ENCODE results near the gene PID1. TPM values are rescaled to one million over a fixed set of nuclear protein-coding genes. Genes with fewer than 3 reads are reported as not detected.

The PID1 gene
- total and polyA plus RNA-seq, 3 donors from 2014 or later = 8.1 to 15.5 (median 14.8) TPM

DNA sequence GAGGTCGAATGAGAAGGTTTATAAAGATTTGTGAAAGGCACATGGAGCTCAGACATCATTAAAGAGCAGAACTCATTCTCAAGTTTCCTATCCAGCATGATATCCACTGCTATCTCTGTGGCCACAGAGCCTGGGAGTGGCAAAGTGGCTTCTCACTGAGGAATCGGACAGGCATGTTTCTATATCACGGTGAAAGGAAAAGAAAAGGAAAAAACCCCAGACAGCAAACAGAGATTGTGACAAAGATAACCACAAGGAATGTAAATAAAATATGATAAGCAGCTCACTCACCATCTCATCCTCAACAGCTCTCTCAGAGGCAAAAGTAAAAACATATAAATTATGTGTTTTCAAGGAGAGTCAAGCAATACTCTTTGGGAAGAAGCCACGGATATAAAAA, 2.5 kb downstream of the PID1 start:
- no peak for DNase-seq
- Histone ChIP-seq H3K27me3 (no peaks in the 10 kb centered on the region), H3K4me3 (no peak overlapping the region), H3K9me3 (no peaks in the 10 kb centered on the region), H3K27ac (peak overlapping the region in 1 of 2 donors; percentile 30), H3K4me1 (no peaks in the 10 kb centered on the region), H3K36me3 (ENCODE audit: low read depth, missing control alignments) (no peaks in the 10 kb centered on the region)
- intact Hi-C loops (cut with DNase I; ENCODE audit: low total_unique reads) = loop anchor here (10.0 kb wide), 1 partner anchor 564 kb away; no protein-coding TSS in a partner anchor
- TF ChIP-seq, protein P1, sequence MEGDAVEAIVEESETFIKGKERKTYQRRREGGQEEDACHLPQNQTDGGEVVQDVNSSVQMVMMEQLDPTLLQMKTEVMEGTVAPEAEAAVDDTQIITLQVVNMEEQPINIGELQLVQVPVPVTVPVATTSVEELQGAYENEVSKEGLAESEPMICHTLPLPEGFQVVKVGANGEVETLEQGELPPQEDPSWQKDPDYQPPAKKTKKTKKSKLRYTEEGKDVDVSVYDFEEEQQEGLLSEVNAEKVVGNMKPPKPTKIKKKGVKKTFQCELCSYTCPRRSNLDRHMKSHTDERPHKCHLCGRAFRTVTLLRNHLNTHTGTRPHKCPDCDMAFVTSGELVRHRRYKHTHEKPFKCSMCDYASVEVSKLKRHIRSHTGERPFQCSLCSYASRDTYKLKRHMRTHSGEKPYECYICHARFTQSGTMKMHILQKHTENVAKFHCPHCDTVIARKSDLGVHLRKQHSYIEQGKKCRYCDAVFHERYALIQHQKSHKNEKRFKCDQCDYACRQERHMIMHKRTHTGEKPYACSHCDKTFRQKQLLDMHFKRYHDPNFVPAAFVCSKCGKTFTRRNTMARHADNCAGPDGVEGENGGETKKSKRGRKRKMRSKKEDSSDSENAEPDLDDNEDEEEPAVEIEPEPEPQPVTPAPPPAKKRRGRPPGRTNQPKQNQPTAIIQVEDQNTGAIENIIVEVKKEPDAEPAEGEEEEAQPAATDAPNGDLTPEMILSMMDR (IDR thresholded peaks at IDR 0.05) = no peak
- no peak for TF ChIP-seq POLR2A (IDR thresholded peaks at IDR 0.05)
- 57 to 62% methylated on average over 4 of the region's 4 CpGs for WGBS, 2 donors

DNA sequence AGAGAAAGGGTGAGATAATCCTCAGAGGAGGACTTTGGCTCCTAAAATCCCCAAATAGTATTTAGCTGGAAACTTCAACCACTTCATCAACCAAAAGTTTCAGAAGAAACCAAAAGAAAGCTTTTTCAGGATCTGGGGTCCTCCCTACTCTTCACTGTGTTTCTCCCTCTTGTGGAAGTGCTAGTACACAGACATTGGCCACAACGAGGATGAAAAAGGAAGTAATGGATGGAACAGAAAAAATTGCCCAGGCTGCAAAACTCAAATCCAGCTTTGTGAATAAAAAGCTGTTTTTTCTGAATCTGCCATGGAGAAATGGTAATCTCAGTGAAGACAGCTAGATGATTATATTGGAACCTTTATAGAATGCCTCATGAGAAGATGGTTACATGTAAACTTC, 4.0 kb downstream of the PID1 start:
- Histone ChIP-seq H3K27ac (peak overlapping the region; percentile 53 to 83), H3K9me3 (no peaks in the 10 kb centered on the region), H3K4me3 (no peak overlapping the region), H3K27me3 (no peaks in the 10 kb centered on the region), H3K36me3 (ENCODE audit: low read depth, missing control alignments) (no peaks in the 10 kb centered on the region), H3K4me1 (no peaks in the 10 kb centered on the region)
- 32 to 44% methylated on average over 1 of the region's 1 CpG for WGBS, 2 donors
- intact Hi-C loops (cut with DNase I; ENCODE audit: low total_unique reads) = loop anchor here (10.0 kb wide), 1 partner anchor 562 kb away; no protein-coding TSS in a partner anchor
- no peak for DNase-seq
- TF ChIP-seq, protein P1 (IDR thresholded peaks at IDR 0.05) = peak in 1 of 3 experiments; percentile 2
- no peak for TF ChIP-seq POLR2A (IDR thresholded peaks at IDR 0.05)

DNA sequence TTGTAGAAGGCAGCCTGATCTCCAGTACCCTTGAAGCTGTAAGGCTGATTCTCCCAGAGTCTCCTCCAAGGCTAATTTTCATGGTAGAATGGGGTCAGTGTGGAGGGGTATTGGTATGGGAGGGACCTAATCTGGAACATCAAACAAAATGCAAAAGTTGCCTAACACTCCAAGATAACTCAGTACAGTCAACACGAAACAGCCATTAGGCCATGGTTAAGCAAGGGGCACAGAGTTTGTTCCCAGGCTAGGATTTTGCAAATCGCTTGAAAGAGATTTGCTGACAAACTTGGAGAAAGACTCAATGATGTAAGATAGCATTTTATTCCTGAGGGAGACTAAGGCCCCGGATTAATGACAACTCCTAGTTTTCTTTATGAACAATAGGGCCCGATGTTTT, 5.4 kb downstream of the PID1 start:
- H3K4me3 ChIP-seq = no peak overlapping the region
- TF ChIP-seq, protein P1 (IDR thresholded peaks at IDR 0.05) = no peak
- no peak for TF ChIP-seq POLR2A (IDR thresholded peaks at IDR 0.05)
- WGBS, 2 donors = 55 to 58% methylated on average over 4 of the region's 4 CpGs
- no peaks in the 10 kb centered on the region for H3K9me3 ChIP-seq
- intact Hi-C loops (cut with DNase I; ENCODE audit: low total_unique reads) = loop anchor here (10.0 kb wide), 1 partner anchor 561 kb away; no protein-coding TSS in a partner anchor
- peak overlapping the region in 1 of 2 donors; percentile 83 for H3K27ac ChIP-seq
- no peaks in the 10 kb centered on the region for H3K27me3 ChIP-seq
- no peaks in the 10 kb centered on the region for H3K36me3 ChIP-seq (ENCODE audit: low read depth, missing control alignments)
- H3K4me1 ChIP-seq = no peaks in the 10 kb centered on the region
- DNase-seq = no peak

DNA sequence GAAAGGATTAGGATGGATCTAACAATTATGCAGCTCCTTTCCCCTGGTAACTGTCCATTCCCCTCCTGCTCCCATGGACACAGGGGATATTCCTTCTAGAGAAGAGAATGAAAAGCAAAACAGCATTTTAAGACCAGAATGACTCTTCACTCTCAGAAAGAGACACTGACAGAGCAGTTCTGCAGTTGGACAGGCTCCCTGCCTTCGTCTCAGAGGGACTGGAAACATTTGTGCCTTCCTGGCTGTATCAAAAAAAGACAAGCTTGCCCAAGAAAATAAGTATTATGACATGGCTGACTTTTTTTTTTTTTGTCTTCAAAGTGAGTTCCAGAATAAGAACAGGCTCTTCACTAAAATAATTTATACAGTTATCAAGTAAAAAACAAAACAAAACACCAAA, 9.5 kb downstream of the PID1 start:
- intact Hi-C loops (cut with DNase I; ENCODE audit: low total_unique reads) = loop anchor here (10.0 kb wide), 1 partner anchor 557 kb away; no protein-coding TSS in a partner anchor
- no peaks in the 10 kb centered on the region for H3K4me1 ChIP-seq
- TF ChIP-seq, protein P1 (IDR thresholded peaks at IDR 0.05) = no peak
- no peak for TF ChIP-seq POLR2A (IDR thresholded peaks at IDR 0.05)
- H3K4me3 ChIP-seq = no peak overlapping the region
- H3K36me3 ChIP-seq (ENCODE audit: low read depth, missing control alignments) = no peaks in the 10 kb centered on the region
- 58 to 65% methylated on average over 1 of the region's 1 CpG for WGBS, 2 donors
- H3K27ac ChIP-seq = no peak overlapping the region
- H3K9me3 ChIP-seq = no peaks in the 10 kb centered on the region
- no peaks in the 10 kb centered on the region for H3K27me3 ChIP-seq
- no peak for DNase-seq

DNA sequence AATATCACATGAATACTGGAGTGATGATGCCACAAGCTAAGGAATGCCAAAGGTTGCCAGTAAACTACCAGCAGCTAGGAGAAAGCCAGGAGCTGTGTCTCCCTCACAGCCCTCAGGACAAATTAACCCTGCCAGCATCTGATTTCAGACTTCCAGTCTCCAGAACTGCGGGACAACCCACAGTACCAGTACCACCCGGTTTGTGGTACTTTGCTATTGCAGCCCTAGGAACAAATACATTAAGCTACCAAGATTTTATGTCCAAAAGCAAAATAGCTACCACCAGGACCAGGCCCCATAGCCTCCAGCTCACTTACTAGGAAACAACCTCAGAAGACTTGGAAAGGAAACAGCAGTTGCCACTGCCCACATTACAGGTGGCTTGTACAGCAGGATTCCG, 10.0 kb downstream of the PID1 start:
- intact Hi-C loops (cut with DNase I; ENCODE audit: low total_unique reads) = loop anchor here (10.0 kb wide), 1 partner anchor 556 kb away; no protein-coding TSS in a partner anchor
- H3K4me3 ChIP-seq = no peak overlapping the region
- H3K9me3 ChIP-seq = no peaks in the 10 kb centered on the region
- DNase-seq = no peak
- 59 to 84% methylated on average over 3 of the region's 3 CpGs for WGBS, 2 donors
- H3K36me3 ChIP-seq (ENCODE audit: low read depth, missing control alignments) = no peaks in the 10 kb centered on the region
- no peaks in the 10 kb centered on the region for H3K27me3 ChIP-seq
- no peak overlapping the region for H3K27ac ChIP-seq
- TF ChIP-seq POLR2A (IDR thresholded peaks at IDR 0.05) = no peak
- no peaks in the 10 kb centered on the region for H3K4me1 ChIP-seq
